Measurements from ENCODE around the gene MMP23B.

MMP23B gene

DNA sequence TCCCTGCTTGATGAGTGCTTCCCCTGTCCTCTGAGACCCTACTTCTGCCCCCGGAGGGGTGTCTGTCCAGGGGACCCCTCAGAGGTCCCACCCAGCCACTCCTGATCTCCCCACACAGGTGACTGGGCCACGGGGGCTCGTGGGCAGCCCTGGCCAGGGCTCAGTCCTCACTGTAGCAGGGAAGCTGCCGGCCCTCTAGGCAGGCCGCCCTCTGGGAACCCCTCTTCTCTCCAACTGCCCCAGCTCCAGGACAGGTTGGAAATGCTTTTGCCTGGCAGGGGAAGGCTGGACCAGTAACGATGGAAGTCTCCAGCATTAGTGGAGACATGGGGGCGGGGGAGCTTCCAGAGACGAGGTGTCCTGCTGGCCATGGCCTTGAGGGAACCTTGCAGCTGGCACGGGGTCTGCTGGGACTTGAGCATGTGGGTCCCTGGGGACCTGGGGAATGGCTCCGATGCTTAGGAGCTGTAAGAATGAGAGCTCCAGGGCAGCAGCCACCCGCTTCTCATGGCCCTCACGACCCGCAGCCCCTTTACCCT is 28.9 kb upstream of the MMP23B start:
- DNase-seq (ENCODE audit: low read depth) = no peak

- DNase-seq (ENCODE audit: low read depth) = no peak
Observed at GRCh38 chr1:1603671-1604373, 28.2 kb upstream of the MMP23B start.

GRCh38 chr1:1604374-1605033 is 27.5 kb upstream of the MMP23B start:
- DNase-seq (ENCODE audit: low read depth) = no peak

GRCh38 chr1:1605034-1605591 is 26.9 kb upstream of the MMP23B start:
- DNase-seq (ENCODE audit: low read depth) = no peak

DNA sequence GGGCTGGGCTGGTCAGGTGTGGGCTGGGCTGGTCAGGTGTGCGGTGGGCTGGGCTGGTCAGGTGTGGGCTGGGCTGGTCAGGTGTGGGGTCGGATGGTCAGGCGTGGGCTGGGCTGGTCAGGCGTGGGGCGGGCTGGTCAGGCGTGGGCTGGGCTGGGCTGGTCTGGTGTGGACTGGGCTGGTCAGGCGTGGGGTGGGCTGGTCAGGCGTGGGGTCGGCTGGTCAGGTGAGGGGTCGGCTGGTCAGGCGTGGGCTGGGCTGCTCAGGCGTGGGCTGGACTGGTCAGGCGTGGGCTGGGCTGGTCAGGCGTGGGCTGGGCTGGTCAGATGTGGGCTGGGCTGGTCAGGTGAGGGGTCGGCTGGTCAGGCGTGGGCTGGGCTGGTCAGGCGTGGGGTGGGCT is 26.2 kb upstream of the MMP23B start:
- no peak for DNase-seq (ENCODE audit: low read depth)

DNA sequence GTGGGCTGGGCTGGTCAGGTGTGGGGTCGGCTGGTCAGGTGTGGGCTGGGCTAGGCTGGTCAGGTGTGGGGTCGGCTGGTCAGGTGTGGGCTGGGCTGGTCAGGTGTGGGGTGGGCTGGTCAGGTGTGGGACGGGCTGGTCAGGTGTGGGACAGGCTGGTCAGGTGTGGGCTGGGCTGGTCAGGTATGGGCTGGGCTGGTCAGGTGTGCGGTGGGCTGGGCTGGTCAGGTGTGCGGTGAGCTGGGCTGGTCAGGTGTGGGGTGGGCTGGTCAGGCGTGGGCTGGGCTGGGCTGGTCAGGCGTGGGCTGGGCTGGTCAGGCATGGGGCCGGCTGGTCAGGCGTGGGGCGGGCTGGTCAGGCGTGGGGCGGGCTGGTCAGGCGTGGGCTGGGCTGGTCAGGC is 25.7 kb upstream of the MMP23B start:
- DNase-seq (ENCODE audit: low read depth) = no peak

- no peak for DNase-seq (ENCODE audit: low read depth)
Observed at GRCh38 chr1:1609822-1610485, 22.0 kb upstream of the MMP23B start.

- DNase-seq (ENCODE audit: low read depth) = no peak
Observed at GRCh38 chr1:1610796-1611195, 21.2 kb upstream of the MMP23B start.

DNA sequence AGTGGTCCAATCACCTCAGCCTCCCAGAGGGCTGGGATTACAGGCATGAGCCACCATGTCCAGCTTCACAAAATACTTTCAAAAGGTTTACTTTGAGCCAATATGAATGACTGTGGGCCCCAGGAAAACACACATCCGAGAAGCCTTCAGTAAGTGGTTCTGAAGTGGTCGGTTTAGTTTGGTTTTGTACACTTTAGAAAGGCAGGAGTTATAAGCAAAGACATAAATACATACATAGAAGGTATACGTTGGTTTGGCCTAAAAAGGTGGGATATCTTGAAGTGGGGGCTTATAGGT is 19.9 kb upstream of the MMP23B start:
- no peak for DNase-seq (ENCODE audit: low read depth)

- DNase-seq (ENCODE audit: low read depth) = no peak
Observed at GRCh38 chr1:1613509-1614082, 18.4 kb upstream of the MMP23B start.

- peak; percentile 49 for DNase-seq (ENCODE audit: low read depth)
Observed at GRCh38 chr1:1614204-1614953, 17.6 kb upstream of the MMP23B start.

- DNase-seq (ENCODE audit: low read depth) = no peak
Observed at GRCh38 chr1:1614954-1615255, 17.1 kb upstream of the MMP23B start.

- peak; percentile 96 for DNase-seq (ENCODE audit: low read depth)
Observed at GRCh38 chr1:1615256-1616044, 16.5 kb upstream of the MMP23B start, which contains the start of gene MIB2. TSS of gene MIB2 (plus strand) at chr1:1615500. CDS start at chr1:1623453, 7,953 bp downstream.

DNA sequence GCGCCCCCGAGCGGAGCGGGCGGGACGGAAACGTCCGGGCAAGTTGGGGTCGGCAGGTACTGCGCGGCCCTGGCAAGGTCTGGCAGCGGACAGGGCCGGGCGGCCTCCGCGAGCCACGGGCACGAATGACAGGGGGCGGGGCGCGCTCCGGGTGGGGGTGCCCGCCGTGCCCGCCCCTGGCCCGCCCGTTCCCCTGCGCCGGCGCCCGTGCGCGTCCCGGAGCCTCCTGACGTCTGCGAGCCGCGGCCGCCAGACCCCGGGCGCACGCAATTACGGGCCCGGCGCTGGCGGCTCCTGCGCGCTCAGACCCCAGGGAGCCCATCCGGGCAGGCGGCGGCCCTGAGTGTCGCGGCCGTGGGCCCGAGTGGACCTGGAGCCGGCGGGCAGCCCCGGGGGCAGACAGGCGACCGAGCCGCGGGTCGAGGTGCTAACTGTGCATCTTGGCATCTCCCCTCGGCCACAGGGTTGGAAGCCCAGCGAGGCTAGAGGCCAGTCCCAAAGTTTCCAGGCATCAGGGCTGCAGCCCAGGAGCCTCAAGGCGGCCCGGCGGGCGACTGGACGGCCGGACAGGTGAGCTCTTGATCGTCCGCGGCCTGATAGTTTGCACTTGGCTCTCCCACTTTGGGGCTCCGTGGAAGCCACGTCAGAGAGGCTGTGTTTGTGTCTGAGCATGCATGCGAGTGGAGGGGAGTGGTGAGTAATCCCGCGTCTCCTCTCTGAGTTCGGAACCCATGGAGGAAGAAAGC is 15.8 kb upstream of the MMP23B start:
- peak; percentile 34 for DNase-seq (ENCODE audit: low read depth)

GRCh38 chr1:1616838-1617237 is 15.1 kb upstream of the MMP23B start:
- no peak for DNase-seq (ENCODE audit: low read depth)

DNA sequence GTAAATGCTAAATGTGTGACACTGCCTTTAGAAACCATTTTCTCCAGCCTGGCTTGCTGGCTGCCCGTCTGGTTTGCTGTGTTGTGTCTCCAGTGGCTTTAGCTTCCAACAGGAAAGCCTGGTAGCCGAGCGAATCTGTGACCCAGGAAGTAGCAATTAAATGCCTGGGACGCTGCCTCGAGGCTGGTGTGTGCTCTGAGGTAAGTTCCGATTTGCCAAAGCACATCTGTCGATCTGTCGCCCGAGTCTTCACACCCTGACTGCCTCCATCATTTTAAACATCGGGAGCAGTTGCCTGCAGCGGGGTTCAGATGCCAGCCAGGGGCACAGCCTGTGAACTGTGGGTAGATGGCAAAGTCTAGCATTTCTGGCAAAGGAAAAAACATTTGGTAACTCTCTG is 14.5 kb upstream of the MMP23B start:
- no peak for DNase-seq (ENCODE audit: low read depth)

DNA sequence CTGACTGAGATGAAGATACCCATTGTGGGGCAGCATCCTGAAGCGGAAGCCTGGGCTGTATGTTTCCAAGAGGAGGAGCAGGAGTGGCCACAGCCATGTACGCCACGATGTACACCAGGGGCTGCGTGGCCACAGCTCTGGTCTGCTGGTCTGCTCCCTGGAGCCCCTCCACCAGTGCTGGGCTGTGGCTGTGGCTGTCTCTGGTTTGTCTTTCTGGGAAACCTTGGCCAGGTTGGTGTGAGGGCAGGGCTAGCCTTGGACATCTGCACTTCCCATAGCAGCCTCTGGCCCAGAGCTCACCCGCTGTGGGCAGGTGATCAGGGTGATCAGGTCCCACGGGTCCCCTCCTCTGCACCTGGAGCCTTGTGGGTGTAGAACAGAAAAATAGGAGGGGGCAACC is 14.0 kb upstream of the MMP23B start:
- DNase-seq (ENCODE audit: low read depth) = no peak

DNA sequence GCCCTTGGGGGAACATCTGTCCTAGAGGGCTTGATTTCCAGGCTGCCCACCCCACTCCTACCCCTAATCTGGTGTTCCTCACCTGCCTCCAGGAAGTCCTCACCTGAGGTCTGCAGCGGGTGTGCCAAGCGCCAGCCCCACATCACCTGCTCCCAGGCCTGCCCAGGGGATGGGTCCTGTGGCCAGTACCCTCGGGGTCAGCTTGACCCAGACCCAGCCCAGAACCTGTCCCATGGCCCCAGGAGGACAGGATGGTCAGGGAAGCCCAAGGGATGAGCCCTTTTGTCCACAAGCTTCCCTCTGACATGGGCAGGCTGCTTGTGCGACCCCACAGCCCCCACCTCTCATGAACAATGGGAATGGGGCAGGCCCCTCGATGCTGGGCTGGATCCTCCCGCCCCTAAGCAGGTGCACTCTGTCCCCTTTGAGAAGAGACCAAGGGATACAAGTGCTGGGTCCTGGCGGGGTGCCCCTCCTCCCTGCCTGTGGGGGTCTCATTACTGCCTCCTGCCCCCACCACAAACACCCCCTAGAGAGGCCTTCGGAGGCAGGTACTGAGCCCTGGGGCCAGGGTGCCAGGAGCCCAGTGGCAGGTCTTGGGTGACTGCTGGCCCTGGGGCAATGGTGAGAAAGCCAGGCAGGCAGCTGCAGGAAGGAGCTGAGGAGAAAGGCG is 13.4 kb upstream of the MMP23B start:
- DNase-seq (ENCODE audit: low read depth) = no peak

DNA sequence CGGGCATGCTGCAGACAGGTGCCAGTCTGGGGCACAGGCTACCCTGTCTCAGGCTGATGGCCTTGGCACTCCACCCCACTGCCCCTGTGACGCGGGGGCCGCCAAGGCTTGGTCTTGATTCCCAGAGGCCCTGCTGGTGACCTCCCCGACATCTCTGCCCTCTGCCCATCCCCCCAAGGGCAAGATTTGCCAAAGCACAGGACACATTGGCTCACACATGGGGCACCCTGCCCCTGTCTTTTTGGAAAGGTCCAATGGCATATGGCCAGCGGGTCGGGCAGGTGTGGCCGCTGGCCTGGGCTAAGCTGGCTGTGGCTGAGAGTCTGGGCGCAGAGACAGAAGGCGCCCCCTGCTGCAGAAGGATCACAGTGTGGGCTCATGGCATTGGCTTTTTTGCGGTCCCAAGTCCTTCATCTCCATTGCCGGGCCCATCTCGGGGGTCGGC is 12.0 kb upstream of the MMP23B start:
- DNase-seq (ENCODE audit: low read depth) = no peak
